Mucosa of descending colon (tissue), 3 donors: Measurements from ENCODE around the gene ARF3. TPM values are rescaled to one million over a fixed set of nuclear protein-coding genes. Genes with fewer than 3 reads are reported as not detected.
A peak's percentile ranks its signal among the peaks of the same experiment; 100 is the strongest.

ENCODE experiments used
- ATAC-seq: fragments of 200-7000 bp; cut with Tn5 transposase; one replicate; pipeline ENCODE4 v1.9.1; 2020; ENCODE audit warnings: mild to moderate bottlenecking, moderate library complexity
- DNase-seq, 3 donors: peaks; one replicate each; pipeline ENCODE4 v3.0.0-alpha.2; 2020
- H3K36me3 ChIP-seq: fragments of 200-600 bp; one replicate; pipeline ENCODE4 v1.8.0; 2021; ENCODE audit warnings: low read depth, mild to moderate bottlenecking
- H3K4me1 ChIP-seq: fragments of 200-600 bp; one replicate; pipeline ENCODE4 v1.8.0; 2021; ENCODE audit warnings: low read depth, mild to moderate bottlenecking
- H3K4me3 ChIP-seq: fragments of 200-600 bp; one replicate; pipeline ENCODE4 v1.8.0; 2021; ENCODE audit warnings: mild to moderate bottlenecking
- H3K9me3 ChIP-seq: fragments of 200-600 bp; one replicate; pipeline ENCODE4 v1.8.0; 2021; ENCODE audit warnings: mild to moderate bottlenecking
- CTCF ChIP-seq: fragments of 200-600 bp; IDR thresholded peaks from one replicate; pipeline ENCODE4 v1.8.0; 2022; ENCODE audit warnings: antibody characterized with exemption, mild to moderate bottlenecking
- intact Hi-C, 2 donors: fragments of 100-400 bp; cut with DNase I in 1 of 2; cut with micrococcal nuclease in 1 of 2; formaldehyde crosslinking; loops; one replicate each; pipeline versions ENCODE4 v1.11.0 to v1.11.1; 2022; cut with DNase I, micrococcal nuclease
- total RNA-seq, 3 donors: library from RNA; stranded (reverse); fragmentation: NEBNext Ultra II Directional in 2 of 3; extraction: Animal tissue kit (Norgen Biotek cat#: 25700) in 2 of 3; gene quantifications; one replicate each; pipeline versions ENCODE4 v1.2.1 to v1.2.4, GENCODE V29; 2021 to 2023
- donor health status: DM: no; HTN: no; CAD: no; lungs with moderate emphysema.
- donor health status: DM: no; HTN: no; CAD: no.
- donor health status: DM: no; HTN: yes; CAD: no.

Gene ARF3
- total RNA-seq, 3 donors from 2014 or later = 207 to 280 (median 266) TPM

GRCh38 chr12:48977290-48978281 is 20.3 kb upstream of the ARF3 start:
- peak; percentile 62 for TF ChIP-seq CTCF
- DNase-seq (peak; percentile 78 to 81 (median 80)), ATAC-seq (peak; percentile 67)
- H3K4me3 ChIP-seq = no peak overlapping the region
- no peaks in the 10 kb centered on the region for H3K36me3 ChIP-seq
- no peaks in the 10 kb centered on the region for H3K9me3 ChIP-seq
- H3K4me1 ChIP-seq = peaks cover 43% of the 10 kb centered on the region
- intact Hi-C loops = no loop called here

GRCh38 chr12:48973941-48974673 is 16.8 kb upstream of the ARF3 start:
- intact Hi-C loops = no loop called here
- ATAC-seq (peak; percentile 42), DNase-seq (peak; percentile 60 to 71 (median 66))
- H3K36me3 ChIP-seq = no peaks in the 10 kb centered on the region
- H3K4me1 ChIP-seq = peaks cover 46% of the 10 kb centered on the region
- no peak overlapping the region for H3K4me3 ChIP-seq
- H3K9me3 ChIP-seq = no peaks in the 10 kb centered on the region
- TF ChIP-seq CTCF = peak; percentile 71

GRCh38 chr12:48973531-48973930 is 16.2 kb upstream of the ARF3 start:
- Histone ChIP-seq H3K36me3 (no peaks in the 10 kb centered on the region), H3K9me3 (no peaks in the 10 kb centered on the region), H3K4me3 (no peak overlapping the region), H3K4me1 (peaks cover 40% of the 10 kb centered on the region)
- intact Hi-C loops = no loop called here
- ATAC-seq (no peak), DNase-seq (peak in 1 of 3 donors; percentile 67)
- no peak for TF ChIP-seq CTCF

GRCh38 chr12:48972952-48973483 is 15.7 kb upstream of the ARF3 start:
- H3K4me3 ChIP-seq = no peak overlapping the region
- intact Hi-C loops = no loop called here
- peaks cover 35% of the 10 kb centered on the region for H3K4me1 ChIP-seq
- TF ChIP-seq CTCF = no peak
- no peaks in the 10 kb centered on the region for H3K36me3 ChIP-seq
- no peak for DNase-seq
- no peaks in the 10 kb centered on the region for H3K9me3 ChIP-seq
- no peak for ATAC-seq

GRCh38 chr12:48972213-48972951 is 15.1 kb upstream of the ARF3 start:
- Histone ChIP-seq H3K4me1 (peaks cover 31% of the 10 kb centered on the region), H3K9me3 (no peaks in the 10 kb centered on the region), H3K36me3 (no peaks in the 10 kb centered on the region), H3K4me3 (no peak overlapping the region)
- ATAC-seq = no peak
- intact Hi-C loops = no loop called here
- DNase-seq = no peak
- no peak for TF ChIP-seq CTCF
